KMS-11 (cell line): Measurements from ENCODE around the gene B3GALT4.

Experiments
- H2AFZ ChIP-seq: fragments of 200-600 bp; sonication (generic); 2 replicates; pipeline ENCODE4 v1.6.1; 2016; ENCODE audit warnings: antibody characterized with exemption, mixed run types, low read depth
- H3K27ac ChIP-seq: fragments of 200-600 bp; sonication (generic); 2 replicates; pipeline ENCODE4 v1.6.1; 2016; ENCODE audit warnings: mild to moderate bottlenecking, mixed run types
- H3K27me3 ChIP-seq: fragments of 200-600 bp; sonication (generic); 2 replicates; pipeline ENCODE4 v1.6.1; 2017; ENCODE audit warnings: mild to moderate bottlenecking, low read depth, mixed run types, moderate library complexity; ENCODE audit not compliant: insufficient read depth
- H3K36me3 ChIP-seq: fragments of 200-600 bp; sonication (generic); 2 replicates; pipeline ENCODE4 v1.6.1; 2017; ENCODE audit warnings: mild to moderate bottlenecking, mixed run types; ENCODE audit not compliant: insufficient read depth
- H3K4me1 ChIP-seq: fragments of 200-600 bp; sonication (generic); 2 replicates; pipeline ENCODE4 v1.6.1; 2016; ENCODE audit warnings: mild to moderate bottlenecking, low read depth, mixed run types; ENCODE audit not compliant: poor library complexity, severe bottlenecking
- H3K4me2 ChIP-seq: fragments of 200-600 bp; sonication (generic); 2 replicates; pipeline ENCODE4 v1.7.0; 2016; ENCODE audit warnings: mild to moderate bottlenecking, mixed run types
- H3K4me3 ChIP-seq: fragments of 200-600 bp; sonication (generic); IDR thresholded peaks from 2 replicates; pipeline ENCODE4 v1.6.1; 2017; ENCODE audit warnings: low read depth, low read length, mixed read lengths; ENCODE audit not compliant: insufficient read depth
- H3K79me2 ChIP-seq: fragments of 200-600 bp; sonication (generic); 2 replicates; pipeline ENCODE4 v1.6.1; 2016; ENCODE audit warnings: low read depth, mixed run types; ENCODE audit not compliant: insufficient read depth
- H3K9ac ChIP-seq: fragments of 200-600 bp; sonication (generic); 2 replicates; pipeline ENCODE4 v1.6.1; 2016; ENCODE audit warnings: mild to moderate bottlenecking, mixed run types
- H4K20me1 ChIP-seq: fragments of 200-600 bp; sonication (generic); 2 replicates; pipeline ENCODE4 v1.6.1; 2016; ENCODE audit warnings: mild to moderate bottlenecking, mixed run types; ENCODE audit not compliant: insufficient read depth
- TF ChIP-seq, protein P1 (sequence below): fragments of 200-600 bp; sonication (generic); conservative IDR thresholded peaks from 2 replicates; pipeline ENCODE4 v1.6.1; 2017; ENCODE audit warnings: low read depth, mild to moderate bottlenecking, antibody characterized with exemption, low read length, moderate library complexity, mixed read lengths

Gene B3GALT4

DNA sequence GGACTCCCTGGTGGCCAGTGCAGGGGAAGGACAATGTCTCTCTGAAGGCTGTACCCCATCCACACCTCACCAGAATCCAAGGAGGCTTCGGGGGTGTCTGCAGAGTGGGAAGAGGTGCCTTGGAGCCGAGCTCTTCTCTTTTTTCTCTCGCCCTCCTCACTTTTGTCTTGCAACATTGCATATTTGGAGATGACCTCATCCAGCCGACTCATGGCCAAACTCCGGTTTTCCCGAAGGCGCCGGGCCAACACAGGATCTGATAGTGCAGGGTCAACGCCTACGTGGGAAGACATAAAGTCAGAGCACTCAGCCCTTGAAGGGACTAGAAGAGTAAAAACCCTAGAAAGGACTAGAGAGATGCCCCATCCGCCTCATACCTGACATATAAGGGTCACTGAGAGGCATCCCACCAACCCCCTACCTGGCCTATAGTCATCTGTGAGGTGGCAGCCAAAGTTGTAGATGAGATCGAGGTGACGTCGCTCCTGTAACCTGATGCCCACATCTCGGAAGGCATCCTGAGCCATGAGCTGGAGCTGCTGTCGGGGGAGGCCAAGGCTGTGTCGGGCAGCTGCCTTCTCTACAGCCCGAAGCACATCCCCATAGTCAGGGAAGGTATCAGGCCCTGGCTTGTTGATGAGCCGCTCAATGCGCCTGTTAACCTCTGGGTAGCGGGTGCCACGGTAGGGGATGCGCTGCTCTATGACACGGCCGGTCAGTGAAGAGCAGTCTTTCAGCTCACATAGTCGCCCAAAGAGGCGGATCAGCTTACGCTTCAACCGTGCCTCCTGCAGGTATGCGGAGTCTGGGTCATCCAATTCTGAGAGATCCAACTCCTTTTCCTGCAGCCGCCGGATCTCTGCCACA, 43.6 kb downstream of the B3GALT4 start:
- Histone ChIP-seq H3K4me1 (peaks cover 31% of the 10 kb centered on the region), H3K36me3 (no peaks in the 10 kb centered on the region; the same call in 1 of the 2 replicates), H3K4me3 (no peak overlapping the region), H4K20me1 (no peaks in the 10 kb centered on the region), H3K9ac (no peak overlapping the region), H3K27ac (no peak overlapping the region), H3K79me2 (peaks cover 29% of the 10 kb centered on the region; the same call in 1 of the 2 replicates), H2AFZ (no peak overlapping the region), H3K27me3 (no peaks in the 10 kb centered on the region), H3K4me2 (no peak overlapping the region; the same call in 1 of the 2 replicates)
- TF ChIP-seq, protein P1, sequence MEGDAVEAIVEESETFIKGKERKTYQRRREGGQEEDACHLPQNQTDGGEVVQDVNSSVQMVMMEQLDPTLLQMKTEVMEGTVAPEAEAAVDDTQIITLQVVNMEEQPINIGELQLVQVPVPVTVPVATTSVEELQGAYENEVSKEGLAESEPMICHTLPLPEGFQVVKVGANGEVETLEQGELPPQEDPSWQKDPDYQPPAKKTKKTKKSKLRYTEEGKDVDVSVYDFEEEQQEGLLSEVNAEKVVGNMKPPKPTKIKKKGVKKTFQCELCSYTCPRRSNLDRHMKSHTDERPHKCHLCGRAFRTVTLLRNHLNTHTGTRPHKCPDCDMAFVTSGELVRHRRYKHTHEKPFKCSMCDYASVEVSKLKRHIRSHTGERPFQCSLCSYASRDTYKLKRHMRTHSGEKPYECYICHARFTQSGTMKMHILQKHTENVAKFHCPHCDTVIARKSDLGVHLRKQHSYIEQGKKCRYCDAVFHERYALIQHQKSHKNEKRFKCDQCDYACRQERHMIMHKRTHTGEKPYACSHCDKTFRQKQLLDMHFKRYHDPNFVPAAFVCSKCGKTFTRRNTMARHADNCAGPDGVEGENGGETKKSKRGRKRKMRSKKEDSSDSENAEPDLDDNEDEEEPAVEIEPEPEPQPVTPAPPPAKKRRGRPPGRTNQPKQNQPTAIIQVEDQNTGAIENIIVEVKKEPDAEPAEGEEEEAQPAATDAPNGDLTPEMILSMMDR, result no peak

- TF ChIP-seq, protein P1, result no peak
- Histone ChIP-seq H3K79me2 (peaks cover 29% of the 10 kb centered on the region; the same call in 1 of the 2 replicates), H4K20me1 (no peaks in the 10 kb centered on the region), H3K4me2 (peak overlapping the region; percentile 60; the same call in 1 of the 2 replicates), H3K4me1 (peaks cover 31% of the 10 kb centered on the region), H3K27ac (no peak overlapping the region), H3K36me3 (no peaks in the 10 kb centered on the region; the same call in 1 of the 2 replicates), H3K9ac (no peak overlapping the region), H3K27me3 (no peaks in the 10 kb centered on the region), H3K4me3 (no peak overlapping the region), H2AFZ (no peak overlapping the region)
Observed at GRCh38 chr6:33321227-33321626, 44.3 kb downstream of the B3GALT4 start.

DNA sequence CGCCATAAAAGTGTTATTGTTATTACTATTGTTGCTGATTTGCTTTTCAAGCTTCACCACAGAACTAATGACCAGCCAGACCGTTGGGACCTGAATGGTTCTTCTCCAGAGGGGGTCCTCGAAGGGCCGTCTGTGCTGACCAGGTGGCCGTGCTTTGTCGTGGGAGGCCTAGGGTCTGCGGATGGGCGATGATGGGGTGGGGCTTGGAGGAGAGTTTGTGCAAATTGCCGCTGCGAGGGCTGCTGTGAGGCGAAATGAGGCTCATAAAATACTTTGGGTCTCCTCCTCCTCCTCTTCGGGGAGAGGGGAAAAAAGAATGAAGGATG, 46.7 kb downstream of the B3GALT4 start:
- peaks cover 29% of the 10 kb centered on the region; the same call in 1 of the 2 replicates for H3K79me2 ChIP-seq
- TF ChIP-seq, protein P1, result no peak
- peak overlapping the region; percentile 57 for H3K4me3 ChIP-seq
- H3K27me3 ChIP-seq, result no peaks in the 10 kb centered on the region
- H3K27ac ChIP-seq, result peak overlapping the region; percentile 18; the same call in 1 of the 2 replicates
- H2AFZ ChIP-seq, result peak overlapping the region; percentile 77
- H3K4me2 ChIP-seq, result peak overlapping the region; percentile 58
- no peaks in the 10 kb centered on the region; the same call in 1 of the 2 replicates for H3K36me3 ChIP-seq
- H3K9ac ChIP-seq, result peak overlapping the region; percentile 76; the same call in 1 of the 2 replicates
- no peaks in the 10 kb centered on the region for H4K20me1 ChIP-seq
- H3K4me1 ChIP-seq, result peaks cover 23% of the 10 kb centered on the region

GRCh38 chr6:33324125-33324524, 47.2 kb downstream of the B3GALT4 start:
- Histone ChIP-seq H3K27ac (no peak overlapping the region), H3K36me3 (no peaks in the 10 kb centered on the region; the same call in 1 of the 2 replicates), H2AFZ (peak overlapping the region; percentile 77; the same call in 1 of the 2 replicates), H3K4me1 (peaks cover 17% of the 10 kb centered on the region), H4K20me1 (no peaks in the 10 kb centered on the region), H3K4me3 (no peak overlapping the region), H3K9ac (no peak overlapping the region), H3K4me2 (peak overlapping the region; percentile 58), H3K79me2 (peaks cover 29% of the 10 kb centered on the region; the same call in 1 of the 2 replicates), H3K27me3 (no peaks in the 10 kb centered on the region)
- TF ChIP-seq, protein P1, result no peak
